Nucleus accumbens (tissue), 56 donors: ENCODE data around the gene C1QTNF9.
"Not testable (repeated sequence)": the region's sequence is repeated elsewhere in the genome, so short reads cannot be mapped to it uniquely, and the experiment has no call there.

ENCODE experiments used
- DNase-seq, 56 donors: peaks; one replicate each; lab custom pipeline; 2025; lab: John Stamatoyannopoulos, UW

Gene C1QTNF9, protein sequence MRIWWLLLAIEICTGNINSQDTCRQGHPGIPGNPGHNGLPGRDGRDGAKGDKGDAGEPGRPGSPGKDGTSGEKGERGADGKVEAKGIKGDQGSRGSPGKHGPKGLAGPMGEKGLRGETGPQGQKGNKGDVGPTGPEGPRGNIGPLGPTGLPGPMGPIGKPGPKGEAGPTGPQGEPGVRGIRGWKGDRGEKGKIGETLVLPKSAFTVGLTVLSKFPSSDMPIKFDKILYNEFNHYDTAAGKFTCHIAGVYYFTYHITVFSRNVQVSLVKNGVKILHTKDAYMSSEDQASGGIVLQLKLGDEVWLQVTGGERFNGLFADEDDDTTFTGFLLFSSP

DNA sequence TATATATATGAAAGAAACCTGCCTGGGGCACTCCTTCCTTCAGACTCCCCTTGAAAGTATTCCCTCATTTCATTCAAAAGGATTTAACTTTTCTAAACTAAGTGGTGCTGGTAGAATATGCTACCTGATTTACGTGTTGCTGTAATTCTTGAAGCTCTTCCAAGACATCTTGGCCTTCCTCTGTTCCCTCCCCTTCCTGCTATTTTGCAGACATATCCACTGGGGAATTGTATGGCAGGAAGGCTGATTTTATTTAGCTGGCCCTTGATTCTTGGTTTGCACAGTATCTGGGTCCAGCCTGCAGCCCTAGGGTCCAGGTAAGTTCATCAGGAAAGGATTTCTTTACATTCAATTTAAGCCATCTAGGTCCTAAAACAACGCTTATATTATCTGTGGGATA is at the start of gene C1QTNF9:
Gene C1QTNF9, plus strand, starts transcription at position 281 of the 400 bp plus-strand sequence. CDS start 6,424 bp downstream, outside the sequence.
- not testable (repeated sequence) for DNase-seq

DNA sequence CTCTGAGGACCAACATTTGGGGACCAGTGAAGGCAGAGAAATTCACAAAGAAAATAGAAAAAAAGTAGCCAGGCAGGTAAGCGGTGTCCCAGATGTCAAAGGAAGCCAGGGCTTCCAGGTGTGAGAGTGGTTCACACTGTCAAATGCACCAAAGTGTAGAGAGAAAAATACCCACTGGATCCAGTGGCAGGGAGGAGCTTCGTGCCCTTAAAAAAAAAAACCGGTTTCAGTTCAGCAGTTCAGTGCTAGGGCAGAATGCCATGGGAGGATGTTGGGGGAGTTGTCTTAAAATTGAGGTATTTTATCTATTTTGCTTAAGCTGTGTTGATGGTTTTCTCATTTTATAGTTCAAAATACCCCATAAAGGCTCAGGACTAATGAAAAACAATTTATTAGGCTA is 47.8 kb upstream of the C1QTNF9 start:
- DNase-seq: no peak

DNA sequence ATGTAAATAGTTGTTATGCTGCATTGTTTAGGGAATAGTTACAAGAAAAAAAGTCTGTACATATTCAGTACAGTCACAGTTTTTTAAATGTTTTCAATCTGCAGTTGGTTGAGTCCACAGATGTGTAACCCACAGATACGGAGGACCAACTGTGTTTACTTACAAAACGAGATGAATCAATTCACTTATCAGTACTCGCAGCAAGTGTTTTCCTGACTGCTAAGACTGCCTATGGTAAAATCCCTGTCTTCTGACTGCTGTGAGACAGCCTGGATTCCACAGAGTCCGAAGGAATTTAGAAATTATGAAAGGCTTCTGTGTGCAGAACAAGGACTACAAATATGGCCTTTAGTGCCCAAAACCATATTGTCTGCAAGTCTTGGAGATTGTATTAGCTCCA is 45.7 kb upstream of the C1QTNF9 start:
- no peak for DNase-seq

DNA sequence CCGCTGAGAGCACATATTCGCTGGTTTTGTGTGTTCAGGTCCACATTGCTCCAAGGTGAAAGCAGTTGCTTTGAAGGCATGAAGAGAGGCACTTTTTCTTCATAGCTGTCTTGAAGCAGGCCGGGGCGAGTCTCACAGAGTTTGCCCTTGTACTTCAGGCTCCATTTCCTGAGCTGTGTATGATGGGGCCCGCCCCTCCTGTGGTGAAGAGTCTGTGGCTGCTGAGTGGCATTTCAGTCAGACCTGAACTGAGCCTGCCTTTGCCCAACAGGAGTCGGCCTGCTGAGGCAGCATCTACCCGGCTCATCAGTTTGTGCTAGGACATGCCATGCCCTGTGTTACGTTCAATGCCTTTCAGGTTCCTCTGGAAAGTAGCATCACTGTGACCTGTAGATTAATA is 44.4 kb upstream of the C1QTNF9 start:
- no peak for DNase-seq

DNA sequence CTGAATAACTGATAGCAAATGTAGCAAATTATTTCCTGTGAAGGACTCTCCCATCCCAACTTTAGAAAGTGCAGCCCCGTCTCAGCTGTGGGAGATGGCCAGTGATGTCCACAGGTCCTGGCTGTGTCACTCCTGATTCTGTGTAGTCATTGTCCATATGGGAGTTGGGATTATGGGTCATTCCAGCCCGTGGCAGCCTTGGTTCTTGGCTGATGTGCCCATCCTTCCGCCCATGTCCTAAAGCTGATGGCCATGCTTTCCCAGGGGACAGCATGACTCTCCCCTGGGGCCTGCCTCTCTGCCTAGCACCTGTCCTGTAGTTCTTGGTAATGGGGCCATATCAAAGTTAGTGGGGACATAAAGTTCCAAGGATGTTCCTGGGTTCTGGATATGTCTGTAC is 43.9 kb upstream of the C1QTNF9 start:
- DNase-seq: no peak

DNA sequence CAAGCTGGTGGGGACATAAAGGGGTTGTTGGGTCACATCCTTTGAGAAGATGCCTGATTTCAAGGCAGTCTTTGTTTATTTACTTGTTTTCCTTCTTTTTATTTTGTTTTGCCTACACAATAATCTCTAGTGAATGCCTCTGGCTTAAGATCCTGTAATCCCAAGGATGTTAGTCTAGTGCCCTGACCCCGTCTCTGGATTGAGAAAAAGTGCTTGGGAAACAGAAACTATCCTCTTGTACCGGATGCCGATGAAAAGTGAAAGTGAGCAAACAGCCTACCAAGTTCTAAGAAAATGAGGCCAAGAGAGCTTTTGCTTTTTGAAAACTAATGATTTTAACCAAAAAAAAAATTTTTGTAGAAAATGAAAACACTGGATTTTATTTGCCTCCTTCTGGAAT is 42.1 kb upstream of the C1QTNF9 start:
- no peak for DNase-seq

DNA sequence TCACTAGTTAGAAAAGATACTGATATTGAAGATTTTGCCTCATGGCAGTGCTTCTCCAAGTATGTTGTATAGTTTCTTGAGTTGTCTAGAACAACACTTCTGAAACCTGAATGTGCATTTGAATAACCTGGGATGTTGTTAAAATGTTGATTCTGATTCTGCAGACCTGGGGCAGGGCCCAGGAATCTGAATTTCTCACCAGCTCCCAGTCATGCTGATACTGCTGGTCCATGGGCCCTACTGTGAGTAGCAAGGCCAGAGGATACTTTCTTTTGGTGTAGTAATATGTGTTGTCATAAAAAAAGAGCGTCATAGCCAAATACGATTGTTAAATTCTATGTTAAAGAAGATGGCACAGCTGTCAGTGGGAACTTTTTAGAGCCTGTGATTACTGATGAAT is 41.6 kb upstream of the C1QTNF9 start:
- DNase-seq: no peak

DNA sequence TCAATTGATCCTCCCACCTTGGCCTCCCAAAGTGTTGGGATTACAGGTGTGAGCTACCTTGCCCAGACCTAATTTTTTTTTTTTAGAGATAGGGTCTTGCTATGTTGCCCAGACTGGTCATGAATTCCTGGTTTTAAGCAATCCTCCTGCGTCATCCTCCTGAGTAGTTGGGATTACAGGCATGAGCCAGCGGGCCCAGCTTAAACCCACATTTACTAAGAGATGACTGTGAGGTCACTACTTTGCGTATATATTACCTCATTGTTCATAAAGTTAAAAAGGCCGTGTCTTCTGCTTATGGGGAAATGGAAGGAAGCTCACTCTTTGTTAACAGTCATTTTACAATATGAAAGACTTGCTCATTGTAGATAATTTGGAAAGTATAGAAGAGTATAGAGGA is 39.6 kb upstream of the C1QTNF9 start:
- no peak for DNase-seq

DNA sequence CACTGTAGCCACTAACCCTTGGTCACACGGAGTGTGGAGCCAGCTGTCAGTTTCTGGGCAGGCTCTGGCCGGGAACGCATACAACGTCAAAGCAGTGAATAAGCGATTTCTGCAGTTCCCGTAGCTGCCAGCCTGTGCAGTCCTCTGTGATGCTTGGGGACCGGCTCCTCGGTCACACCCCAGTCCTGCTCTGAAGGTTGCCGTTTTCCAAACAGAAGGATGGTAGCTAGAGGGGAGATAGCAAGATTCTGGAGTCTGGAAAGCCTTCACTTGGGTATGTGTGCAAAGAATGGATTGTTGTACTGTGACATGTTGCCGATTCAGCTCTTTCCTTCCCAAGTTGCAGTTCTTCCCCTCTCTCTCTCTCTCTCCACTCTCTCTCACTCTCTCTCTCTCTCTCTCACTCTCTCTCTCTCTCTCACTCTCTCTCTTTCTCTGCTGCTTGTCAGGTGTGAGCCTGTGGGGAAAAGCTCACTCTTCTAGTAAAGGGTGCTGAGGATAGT is 38.7 kb upstream of the C1QTNF9 start:
- peak in 55 of 56 donors; percentile 19 to 83 (median 65) for DNase-seq

DNA sequence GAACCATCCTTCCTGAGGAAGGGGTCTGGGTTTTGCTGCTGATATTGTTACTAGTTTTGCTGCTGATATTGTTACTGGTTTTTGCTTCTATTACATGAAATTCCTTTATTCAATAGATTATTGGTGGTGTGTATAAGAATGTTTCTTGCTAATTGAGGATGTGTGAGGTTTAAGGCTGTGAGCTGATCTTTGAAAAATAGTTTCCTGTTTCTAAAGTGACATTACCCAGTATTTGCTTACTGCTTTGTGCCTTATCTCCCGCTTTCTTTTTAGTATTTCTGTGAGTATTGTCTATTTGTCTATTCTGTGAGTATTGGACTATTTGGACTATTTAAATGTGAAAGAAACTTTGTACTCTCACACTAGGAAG is 38.2 kb upstream of the C1QTNF9 start:
- DNase-seq: no peak

DNA sequence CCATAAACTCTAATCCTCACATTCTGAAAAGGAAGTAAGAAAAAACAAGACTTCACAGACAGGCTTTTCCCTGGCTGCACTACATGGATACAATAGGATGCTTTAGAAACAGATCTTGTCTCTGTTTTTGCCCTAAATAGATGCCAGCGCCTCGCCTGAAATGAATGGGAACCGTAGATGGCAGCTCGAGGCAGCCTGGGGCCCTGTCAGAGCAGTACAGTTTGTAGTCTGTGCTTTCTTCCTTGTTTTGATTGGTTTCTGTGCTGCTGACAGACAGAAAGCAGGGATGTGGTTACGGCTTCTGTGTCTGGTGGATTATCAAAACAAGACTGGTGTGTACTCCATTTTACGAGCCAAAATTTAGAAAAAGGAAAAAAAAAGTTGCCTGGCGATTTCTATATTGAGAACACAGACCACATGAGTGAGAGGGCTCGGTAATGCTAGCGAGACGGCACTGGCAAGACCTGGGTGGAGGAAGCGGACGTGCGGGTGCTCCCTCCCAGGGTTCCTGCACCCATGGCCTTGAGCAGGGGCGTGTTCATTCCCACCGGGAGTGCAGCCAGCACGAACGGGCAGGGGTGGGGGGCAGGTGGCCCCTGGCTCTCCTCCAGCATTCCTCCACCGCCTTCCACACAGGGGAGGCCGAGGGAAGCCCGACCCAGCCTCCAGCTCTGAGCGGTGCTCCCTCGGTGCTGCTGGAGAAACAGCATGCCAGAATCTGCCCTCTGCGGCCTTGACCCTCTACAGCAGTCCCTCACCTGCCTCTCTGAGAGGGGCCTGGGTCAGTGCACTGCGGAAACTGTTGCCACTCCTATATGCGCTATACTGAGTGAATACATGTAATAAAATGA is 37.6 kb upstream of the C1QTNF9 start:
- peak in 49 of 56 donors; percentile 22 to 85 (median 70) for DNase-seq

DNA sequence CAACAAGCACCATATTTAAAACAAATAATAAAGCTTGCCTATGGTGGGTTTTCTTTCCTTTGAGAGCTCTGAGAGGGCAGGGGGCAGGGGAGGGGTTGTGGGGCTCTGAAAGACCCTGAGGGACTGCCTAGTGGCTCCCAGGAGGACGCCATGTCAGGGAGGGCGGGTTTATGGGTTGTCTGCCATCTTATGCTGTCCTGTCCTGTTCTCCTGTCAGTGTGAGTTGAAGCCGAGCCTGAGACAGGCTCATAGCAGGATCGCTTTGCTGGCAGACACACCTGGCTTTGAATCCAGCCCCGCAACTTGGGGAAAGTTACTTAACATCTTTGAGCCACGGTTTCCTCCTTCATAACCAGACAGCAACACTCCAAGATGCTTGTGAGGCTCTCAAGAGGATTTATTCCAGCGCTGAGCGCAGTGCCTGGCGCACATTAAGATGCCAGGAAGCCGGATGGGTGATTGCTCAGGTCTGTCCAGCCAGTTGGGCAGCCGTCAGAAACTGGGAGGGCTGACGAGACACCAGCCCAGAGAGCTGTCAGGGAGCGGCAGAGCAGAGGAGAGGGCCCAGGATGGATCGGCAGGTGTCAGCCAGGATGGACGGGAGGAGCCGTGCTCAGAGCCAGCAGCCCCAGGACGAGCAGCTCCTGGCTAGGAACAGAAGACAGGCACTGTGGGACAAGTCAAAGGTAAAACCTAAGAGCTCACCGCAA is 36.8 kb upstream of the C1QTNF9 start:
- DNase-seq: peak in 8 of 56 donors; percentile 13 to 66 (median 28)

DNA sequence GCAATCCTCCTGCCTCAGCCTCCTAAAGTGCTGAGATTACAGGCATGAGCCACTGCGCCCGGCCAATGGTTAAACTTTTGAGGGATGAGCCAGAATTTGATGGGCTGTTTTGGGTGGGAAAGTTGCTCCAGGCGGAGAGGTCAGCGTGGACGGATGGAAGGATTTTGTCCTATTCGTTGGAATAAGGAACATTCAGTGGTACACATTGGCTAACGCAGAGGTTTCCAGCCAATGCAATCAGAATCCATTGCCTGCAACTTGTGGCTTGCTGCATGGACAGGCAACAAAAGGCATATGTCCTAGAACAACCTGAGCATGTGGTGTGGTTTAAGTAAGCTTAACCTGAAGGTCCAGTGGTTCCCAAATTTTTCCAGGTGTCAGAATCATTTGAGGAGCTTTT is 35.5 kb upstream of the C1QTNF9 start:
- DNase-seq: no peak

DNA sequence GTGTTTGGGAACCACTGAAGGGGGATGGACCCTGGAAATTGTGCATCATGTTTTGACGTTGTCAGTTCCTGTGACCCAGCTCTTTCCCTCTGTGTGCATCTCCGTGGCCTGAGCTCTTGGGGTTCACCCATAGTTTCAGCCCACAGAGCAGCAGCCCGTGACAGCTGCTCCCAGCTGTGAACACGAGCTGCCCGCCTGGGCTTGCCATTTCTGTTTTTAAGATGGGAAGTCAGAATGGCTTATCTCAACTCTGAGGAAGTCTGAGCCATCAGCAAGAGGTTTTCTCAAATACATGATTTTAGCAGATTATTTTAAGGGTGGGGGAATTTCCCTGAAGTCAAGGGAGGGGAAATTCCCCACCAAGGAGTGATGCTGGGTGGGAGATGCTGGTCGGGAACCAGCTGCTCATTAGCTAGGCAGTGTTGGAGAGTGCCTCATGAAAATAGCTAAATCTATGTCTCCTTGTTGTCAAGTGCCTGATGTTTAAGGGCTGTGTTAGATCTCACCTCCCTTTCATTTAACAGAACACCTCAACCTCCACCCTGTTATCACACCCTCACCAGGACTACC is 34.8 kb upstream of the C1QTNF9 start:
- DNase-seq: peak in 16 of 56 donors; percentile 19 to 64 (median 32)

DNA sequence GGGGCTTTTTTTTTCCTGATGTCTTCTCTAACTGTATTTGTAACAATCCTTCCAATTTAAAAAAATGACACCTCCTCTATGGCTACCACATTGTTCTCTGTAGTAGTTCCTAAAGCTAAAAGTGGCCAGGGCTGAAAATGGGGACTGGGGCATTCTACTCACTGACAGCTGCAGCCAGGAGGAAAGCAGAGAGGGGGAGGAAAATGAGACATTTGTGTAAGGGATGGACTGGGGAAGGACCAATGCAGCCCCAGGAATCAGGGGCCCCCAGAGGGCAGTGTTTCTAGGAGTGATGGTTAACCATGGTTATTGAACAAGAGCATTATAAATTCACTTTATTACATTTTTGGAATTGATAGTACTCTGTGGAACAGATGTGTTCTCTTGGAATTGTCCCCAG is 34.3 kb upstream of the C1QTNF9 start:
- DNase-seq: no peak

DNA sequence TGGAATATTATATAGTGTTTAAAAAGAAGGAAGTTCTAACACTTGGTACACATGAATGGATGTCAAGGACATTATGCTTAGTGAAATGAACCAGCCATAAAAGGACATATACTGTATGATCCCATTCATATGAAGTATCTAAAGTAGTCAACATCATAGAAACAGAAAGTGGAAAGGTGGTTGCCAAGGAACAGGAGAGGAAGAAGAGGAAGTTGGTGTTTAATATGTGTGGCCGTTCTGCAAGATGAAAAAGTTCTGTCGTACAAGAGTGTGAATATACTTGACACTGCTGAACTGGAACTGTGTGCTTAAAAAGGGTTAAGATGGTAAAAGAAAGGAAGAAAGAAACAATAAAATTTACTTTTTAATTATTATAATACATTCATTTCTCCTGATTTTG is 33.1 kb upstream of the C1QTNF9 start:
- DNase-seq: no peak

DNA sequence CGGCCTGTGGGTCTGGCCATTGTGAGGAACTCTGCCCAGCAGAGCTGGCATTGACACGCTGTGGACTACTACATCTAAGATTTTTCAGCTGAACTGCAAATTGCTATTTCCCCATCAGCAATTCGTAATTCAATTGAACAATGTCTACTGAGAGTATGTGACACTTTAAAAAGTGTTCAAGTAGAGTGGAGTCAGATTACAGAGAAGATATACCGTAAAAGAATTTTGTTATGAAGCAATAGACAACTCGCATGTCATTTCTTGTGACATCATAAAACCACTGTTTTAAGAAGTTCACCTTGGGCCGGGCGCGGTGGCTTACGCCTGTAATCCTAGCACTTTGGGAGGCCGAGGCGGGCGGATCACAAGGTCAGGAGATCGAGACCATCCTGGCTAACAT is 32.5 kb upstream of the C1QTNF9 start:
- DNase-seq: no peak

DNA sequence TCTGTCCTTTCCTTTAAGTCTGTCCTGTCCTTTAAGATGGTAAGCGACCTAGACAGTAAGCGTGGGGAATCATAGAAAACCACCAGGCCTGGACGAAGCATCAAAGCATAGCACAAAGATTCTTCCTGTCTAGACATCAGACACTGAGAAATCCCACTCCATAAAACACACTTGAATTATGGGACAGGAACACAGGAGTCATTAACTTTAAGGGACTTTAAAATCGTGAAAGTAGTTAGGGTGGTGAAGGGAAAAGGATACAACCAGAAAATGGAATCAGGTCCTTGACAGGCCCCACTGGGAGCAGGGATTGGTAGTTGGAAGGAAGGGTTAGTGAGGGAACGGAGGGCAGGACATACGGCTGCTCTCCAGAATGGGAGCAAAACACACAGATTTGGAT is 31.6 kb upstream of the C1QTNF9 start:
- DNase-seq: no peak

DNA sequence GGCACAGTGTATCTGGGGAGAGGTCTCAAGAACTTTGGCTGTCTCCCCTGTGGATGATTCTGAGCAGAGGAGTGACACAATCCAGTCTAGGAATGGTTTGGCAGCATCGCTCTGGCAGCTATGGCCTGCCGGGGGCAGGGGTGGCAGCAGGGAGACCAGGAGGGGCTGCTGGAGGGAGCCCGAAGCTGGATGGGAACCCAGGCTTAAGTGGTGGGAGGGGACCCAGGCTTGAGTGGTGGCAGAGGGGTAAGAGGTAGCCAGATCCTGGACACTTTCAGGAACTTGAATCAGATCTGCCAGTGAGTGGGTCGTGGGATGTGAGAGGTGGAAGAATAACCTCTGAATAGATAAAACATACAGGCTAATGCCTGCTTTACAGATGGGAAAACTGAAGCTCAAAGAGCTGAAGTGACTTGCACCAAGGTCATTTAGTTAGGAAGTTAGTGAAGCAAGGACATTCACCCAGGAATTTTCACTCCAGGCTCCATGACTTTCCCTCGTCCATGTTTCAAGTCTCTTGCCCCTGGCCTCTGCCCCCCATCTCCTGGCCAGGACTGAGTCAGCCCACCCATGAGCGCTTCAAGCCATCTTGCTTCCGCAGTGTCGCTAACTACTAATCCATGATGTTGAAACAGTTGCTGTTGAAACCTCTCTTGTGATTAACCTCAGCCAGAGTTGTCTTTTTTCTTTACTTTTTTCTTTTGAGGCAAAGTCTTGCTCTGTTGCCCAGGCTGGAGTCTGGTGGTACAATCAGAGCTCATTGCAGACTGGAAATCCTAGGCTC is 29.9 kb upstream of the C1QTNF9 start:
- no peak for DNase-seq

DNA sequence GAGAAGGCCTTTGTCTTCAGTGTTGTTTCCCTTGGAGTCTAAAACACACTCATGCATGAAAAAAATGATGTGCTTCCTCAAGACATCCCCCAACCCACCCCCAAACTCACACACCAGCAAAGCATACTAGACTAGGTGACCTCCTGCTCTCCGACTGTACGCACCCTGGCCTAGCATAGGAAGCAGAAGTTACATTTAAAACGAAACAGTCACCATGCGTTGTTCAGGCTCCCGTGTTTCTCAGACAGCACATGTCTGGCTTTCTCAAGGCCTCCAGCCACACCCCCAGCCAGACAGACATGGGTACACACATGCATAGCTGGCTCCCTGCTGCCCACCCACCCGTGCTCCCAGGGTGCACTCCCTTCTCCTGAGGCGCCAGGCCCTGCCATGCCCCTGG is 28.7 kb upstream of the C1QTNF9 start:
- DNase-seq: peak in 20 of 56 donors; percentile 16 to 51 (median 30)
